ENCODE results near the gene PROM1.

Gene PROM1, protein sequence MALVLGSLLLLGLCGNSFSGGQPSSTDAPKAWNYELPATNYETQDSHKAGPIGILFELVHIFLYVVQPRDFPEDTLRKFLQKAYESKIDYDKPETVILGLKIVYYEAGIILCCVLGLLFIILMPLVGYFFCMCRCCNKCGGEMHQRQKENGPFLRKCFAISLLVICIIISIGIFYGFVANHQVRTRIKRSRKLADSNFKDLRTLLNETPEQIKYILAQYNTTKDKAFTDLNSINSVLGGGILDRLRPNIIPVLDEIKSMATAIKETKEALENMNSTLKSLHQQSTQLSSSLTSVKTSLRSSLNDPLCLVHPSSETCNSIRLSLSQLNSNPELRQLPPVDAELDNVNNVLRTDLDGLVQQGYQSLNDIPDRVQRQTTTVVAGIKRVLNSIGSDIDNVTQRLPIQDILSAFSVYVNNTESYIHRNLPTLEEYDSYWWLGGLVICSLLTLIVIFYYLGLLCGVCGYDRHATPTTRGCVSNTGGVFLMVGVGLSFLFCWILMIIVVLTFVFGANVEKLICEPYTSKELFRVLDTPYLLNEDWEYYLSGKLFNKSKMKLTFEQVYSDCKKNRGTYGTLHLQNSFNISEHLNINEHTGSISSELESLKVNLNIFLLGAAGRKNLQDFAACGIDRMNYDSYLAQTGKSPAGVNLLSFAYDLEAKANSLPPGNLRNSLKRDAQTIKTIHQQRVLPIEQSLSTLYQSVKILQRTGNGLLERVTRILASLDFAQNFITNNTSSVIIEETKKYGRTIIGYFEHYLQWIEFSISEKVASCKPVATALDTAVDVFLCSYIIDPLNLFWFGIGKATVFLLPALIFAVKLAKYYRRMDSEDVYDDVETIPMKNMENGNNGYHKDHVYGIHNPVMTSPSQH

DNA sequence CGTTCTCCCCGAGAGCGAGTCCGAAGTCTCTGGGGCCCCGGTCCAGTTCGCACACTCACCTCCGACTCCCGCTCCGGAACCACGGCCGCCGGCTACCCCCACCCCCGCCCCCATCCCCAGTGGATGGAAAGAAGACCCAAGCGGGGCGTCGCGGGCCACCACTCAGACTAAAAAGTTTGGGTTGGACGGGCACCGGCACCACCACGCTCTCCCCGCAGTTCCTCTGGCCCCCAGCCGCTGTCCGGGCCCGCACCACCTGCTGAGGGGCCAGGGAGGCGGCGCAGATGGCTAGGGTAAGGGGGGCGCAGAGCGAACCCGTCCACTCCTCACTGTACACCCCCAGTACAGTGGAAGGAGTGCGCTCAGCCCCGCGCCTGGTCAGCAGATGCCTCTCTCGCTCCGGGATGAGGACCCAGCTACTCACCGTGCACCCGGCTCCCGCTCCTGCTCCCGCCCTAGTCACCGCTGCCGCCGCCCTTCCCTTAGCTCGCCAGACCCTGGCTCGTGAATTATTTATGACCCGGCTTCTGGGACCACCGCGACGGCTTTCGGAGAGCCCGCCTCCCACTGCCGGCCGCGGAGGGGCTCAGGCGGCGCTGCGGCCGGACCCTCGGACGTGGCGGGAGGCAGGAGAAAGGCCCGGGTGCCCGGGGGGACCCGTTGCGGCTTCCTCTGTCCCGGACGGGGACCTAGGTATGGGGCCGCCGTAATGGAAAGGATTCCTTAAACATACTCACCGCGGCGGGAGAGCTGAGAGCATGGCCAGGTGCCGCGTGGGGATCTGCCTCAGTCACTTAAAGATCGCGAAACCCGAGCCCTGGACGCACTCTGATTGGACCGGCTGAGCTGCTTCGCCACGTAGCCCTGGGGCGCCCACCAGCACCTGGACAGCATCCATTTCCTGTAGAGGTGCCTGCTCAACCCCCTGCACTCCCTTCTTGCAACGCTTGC is at the start of gene PROM1:
PROM1 (minus strand) TSS at position 783 of the 951 bp plus-strand sequence. CDS start 8,117 bp downstream, outside the sequence.
- DNase-seq (ENCODE audit: low read depth) = no peak

DNA sequence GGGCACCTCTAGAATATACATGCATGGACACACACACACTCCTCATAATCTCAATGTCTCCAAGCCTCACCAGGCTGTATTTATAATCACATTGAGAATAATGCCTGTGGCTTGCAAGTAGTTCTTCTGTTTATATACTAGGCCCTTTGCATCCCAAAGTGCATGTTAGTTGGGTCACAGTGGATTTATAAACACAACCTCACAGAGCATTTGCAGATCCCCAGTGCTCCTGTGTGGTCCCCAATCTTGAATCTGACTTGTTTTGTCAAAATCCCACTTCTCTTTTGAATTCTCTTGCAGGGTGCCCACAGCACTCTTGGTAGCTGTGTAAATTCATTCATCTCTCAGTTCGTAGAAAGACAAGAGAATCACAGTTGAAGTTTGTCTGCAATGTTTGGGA is 49.6 kb upstream of the PROM1 start:
- DNase-seq (ENCODE audit: low read depth) = no peak

DNA sequence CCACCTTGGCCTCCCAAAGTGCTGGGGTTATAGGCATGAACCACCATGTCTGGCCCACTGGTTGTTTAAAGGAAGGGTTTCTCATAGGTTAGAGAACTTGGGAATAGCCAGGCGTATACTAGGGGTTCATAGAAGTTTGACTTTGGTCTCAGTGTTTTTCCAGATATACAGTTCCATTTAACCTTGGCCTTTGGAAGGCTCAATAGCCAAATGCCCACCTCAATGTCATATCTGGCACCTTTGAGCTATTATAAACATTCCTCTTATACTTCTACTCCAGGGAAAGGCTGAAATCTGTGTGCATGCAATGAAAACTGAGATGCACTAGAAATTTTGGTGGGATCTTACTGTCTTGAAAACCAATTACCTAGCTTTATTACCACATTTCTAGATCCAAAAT is 47.5 kb upstream of the PROM1 start:
- no peak for DNase-seq (ENCODE audit: low read depth)

DNA sequence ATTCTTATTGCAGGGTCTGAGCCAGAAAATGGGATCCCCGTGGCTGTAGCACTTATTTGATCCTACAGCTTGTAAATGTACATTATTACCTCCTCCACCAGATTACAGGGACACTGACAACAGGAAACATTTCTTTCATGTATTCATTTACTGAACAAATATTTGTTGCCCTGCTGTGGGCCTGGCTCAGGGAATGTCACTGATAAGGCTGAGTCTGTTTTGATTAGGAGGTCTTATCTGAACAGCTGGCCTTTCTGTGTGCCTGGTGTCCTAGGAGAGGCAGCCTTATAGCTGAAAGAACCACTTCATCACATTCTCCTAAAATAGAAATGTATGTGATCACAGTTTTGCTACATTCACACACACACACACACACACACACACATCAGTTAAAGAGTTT is 45.5 kb upstream of the PROM1 start:
- no peak for DNase-seq (ENCODE audit: low read depth)

DNA sequence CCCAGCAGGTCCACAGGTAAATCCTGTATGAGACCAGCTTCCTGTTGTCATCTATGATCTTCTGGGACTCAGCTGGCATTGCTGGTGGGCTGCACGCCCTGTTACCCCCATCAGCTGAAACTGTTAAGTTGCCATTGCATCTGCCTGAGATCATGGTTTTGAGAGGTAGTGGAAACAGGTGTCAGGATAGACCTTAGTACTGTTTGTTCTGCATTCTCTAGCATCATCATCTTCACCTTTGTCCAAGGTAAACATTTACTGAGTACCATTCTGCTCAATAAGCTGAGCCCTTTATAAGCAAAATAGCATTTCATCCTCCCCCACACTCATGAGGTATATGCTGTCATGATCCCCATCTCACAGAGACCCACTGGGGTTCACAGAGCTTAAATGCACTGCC is 42.9 kb upstream of the PROM1 start:
- no peak for DNase-seq (ENCODE audit: low read depth)

DNA sequence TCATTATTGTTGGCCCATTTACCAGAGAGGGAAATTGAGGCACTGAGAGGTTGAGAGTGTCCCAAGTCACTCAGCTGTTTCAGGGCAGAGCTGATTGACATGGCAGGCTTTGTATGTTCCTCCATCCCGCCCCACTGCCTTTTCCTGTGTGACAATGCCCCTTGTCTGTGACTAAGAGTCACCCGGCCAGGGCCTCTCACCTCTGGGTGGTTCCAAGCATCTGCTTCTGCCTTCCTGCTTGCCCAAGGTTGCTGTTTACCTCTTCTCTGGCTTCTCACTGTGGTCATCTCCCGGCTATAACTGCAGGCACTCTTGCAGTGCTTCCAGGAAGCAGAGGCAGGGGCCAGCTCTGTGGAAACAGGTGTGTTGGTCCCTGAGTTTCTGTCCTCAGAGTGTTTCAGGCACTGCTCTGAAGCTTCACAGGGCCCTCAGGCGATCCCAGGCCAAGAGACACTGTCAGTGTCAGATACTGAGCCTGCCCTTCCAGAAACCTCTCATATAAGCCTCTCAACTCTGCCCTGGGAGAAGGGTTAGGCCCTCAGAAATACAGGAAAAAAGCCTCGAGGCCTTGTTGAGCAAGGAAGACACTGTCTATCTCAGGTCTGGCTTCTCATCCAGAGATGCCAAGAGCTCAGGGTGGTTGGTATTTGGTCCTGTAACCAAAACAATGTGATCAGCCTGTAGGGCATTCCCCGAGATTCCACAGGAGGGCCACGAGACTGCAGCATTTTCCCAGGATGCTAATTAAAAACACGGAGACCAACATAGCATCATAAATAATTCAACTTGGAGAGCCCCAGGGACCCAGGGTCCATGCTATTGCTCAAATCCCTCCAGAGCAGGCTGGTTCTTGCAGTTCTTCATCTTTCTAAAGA is 42.0 kb upstream of the PROM1 start:
- no peak for DNase-seq (ENCODE audit: low read depth)

DNA sequence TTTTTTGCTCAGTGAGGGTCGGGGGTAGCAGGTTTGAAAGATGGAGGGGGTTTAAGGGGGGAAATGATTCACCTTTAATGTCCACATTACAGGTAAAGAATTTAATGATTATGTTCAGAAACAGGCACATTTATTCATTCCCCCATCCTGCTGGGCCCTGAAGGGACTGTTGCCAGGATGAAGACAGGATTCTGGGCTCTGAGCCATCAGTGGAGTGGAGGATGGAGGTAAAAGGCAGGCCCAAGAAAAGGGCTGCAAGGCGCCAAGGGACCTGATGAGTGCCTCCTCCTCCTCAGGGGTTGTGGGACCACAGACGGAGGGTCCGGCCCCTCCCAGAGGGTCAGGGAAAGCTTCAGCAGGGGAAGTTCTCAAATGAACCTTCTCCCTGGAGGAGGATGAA is 40.4 kb upstream of the PROM1 start:
- DNase-seq (ENCODE audit: low read depth) = no peak

DNA sequence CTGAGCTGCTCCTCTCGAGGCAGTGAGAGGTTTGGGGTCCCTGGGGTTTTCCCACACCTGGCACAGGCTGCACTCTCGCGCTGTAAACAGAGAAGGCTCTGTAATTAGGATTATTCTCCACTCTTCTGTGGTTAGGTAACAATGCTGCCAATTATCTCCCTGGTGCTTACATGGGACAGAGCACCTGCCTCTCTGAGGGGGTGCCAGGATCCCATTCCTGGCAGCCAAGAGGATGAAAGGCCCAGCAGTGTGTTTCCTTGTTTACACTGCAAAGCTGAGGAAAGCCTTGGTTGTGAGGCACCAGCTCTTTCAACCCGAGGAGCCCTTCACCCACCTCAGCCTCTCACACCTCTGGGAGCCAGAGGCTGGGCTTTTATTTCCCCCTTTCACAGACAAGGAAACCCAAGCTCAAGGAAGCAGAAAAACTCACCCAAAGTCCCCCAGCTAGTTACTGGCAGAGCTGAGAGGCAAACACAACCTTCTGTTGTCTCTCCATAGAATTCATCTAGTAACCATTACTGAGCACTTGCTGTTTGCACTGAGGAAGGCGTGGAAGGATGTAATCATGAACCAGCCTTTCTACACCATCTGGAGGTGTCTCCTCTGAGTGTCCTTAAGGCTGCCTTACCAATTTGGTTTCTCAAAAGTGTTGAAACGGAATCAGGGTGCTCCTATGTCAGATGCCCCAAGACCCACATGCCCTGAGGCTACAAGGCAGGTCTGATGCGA is 39.7 kb upstream of the PROM1 start:
- DNase-seq (ENCODE audit: low read depth) = no peak

DNA sequence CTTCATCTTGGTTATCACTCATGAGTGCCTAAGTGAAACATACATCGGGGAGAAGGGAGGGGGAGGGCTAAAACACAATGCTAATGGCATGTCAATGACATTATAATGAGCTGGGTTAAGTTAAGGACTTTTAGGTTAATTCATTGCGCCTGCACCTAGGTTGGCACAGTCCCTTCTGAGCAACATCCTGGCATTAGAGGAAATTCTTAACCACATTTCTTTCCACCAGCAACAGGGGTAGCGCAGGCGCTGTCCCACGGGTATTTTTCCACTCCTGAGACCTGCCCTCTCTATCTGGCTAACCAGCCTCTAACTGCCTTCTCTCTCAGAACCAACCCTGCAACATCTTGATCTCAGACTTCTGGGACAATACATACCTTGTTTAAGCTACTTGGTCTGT is 39.0 kb upstream of the PROM1 start:
- DNase-seq (ENCODE audit: low read depth) = no peak

DNA sequence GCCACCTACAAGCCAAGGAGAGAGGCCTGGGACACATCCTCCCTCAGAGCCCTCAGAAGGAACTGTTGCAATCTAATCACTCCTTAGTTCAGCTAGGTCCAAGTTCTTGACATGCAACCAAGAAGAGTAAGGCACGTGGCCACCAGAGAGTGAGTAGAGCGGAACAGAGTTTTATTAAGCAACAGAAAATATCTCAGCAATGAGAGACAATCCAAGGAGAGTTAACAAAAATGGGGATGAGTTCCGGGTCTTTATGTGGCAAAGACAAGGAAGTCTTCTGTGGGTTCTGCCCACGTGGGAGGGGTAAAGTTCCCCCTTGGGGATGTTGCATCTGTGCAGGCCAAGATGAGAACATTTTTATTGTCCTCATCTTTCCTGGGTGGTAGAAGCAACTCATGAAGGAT is 38.5 kb upstream of the PROM1 start:
- no peak for DNase-seq (ENCODE audit: low read depth)

DNA sequence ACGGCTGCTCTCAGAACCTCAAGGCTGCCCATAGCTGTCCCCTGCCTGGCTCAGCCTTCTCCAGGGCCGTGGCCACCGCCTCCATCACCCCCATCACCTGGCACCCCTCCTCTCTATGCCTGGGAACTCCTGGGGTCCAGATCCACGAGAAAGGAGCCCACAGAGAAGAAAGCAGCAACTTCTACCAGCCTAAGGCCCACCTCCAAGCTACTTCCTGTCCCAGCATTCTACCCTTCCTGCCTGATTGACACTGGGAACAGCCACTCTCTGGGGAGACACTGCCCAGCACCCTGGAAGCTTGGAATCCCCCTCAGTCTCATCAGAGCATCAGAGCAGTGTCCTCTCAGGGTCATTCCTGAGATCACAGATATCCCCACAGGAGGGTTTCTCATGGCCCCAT is 36.9 kb upstream of the PROM1 start:
- DNase-seq (ENCODE audit: low read depth) = no peak

DNA sequence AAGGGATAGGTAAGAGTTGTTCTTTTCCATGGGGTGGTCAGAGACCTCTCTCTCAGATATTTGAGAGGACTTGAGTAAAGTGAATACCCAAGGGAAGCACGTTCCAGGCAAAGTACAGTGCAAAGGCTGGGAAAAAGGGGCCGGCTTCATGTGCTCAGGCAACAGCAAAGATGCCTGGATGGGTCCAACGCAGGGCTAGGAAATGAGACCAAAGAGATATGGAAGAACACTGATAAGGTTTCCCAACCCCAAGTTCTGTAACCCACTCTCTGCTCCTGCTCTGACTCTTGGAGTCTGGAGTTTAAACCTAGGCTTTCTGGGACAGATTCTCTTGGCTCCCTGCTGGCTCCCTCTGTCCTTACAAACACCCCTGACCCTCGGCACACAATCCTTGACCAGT is 36.2 kb upstream of the PROM1 start:
- DNase-seq (ENCODE audit: low read depth) = no peak

DNA sequence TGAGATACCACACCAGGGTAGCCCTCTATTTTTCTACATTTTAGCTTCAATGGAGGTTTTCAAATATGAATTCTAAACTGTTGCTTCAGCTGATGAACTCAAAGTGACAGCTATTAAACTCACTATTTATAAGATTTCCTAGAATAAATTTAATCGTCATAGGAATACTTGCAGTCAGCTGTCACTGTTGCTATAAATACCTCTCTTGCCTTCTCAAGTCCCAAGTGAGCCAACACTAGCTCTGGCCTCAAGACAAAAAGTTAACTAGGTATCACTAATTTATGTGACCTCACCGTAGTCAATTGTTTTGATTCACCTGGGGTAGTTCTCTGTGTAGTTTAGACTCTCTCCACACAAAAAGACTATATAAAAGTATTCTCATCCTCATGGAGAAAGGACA is 34.3 kb upstream of the PROM1 start:
- DNase-seq (ENCODE audit: low read depth) = no peak

DNA sequence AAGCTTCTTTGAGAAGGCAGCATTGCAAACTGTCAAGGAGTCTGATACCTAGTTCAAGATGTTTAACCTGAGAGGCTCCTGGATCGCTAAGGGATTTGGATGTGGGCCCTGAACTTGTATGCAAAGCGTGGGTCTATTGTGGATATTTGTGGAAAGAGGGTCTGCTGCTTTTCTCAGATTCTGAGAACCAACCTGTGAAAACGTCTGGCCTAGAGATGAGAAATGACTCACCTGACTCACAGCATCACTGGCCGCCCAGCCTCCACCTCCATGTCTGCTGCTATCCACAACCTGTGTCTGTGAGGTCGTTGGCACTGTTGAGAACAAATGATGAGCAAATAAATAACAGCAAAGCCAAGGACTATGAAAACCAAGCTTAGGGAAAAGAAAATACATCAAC is 33.3 kb upstream of the PROM1 start:
- no peak for DNase-seq (ENCODE audit: low read depth)

DNA sequence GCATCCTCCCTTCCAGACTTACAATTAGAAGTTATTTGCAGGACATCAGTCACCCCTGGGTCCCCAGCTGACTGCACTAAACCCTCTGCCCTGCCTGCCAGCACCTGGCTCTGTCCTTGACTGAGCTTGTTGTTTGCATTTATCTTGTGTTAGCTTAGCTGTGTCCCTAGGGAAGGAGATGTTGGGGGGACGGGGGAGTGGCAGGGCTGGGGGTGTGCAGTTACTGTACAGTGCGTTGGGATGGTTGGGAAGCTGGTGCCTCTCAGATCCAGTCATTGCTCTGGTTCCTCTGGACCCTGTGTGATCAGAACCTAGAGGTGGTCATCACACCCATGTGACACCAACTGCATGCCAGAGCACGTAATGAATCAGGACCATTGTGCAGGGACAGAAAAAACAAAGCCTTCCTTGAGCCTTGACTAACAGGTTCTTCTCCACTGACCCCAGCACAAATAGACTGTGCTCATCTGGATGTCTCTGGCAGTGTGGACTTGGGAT is 32.7 kb upstream of the PROM1 start:
- no peak for DNase-seq (ENCODE audit: low read depth)

DNA sequence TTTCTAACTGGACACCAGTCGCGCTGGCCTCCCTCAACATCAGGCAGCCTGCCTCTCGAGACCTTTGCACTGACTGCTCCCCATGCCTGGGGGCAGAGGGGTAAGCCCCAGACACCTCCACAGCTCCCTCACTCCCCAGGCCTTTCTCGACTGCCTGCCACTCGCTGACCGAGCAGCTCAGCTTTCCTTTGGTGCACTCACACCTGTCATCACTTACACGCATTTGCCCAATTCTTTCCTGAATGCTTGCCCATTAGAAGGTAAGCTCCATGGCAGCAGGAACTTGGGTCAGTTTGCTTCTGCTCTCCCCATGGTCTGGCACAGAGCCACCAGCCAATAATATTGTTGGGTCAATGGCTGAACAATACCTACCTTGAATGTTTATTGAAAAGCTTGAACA is 32.2 kb upstream of the PROM1 start:
- no peak for DNase-seq (ENCODE audit: low read depth)

DNA sequence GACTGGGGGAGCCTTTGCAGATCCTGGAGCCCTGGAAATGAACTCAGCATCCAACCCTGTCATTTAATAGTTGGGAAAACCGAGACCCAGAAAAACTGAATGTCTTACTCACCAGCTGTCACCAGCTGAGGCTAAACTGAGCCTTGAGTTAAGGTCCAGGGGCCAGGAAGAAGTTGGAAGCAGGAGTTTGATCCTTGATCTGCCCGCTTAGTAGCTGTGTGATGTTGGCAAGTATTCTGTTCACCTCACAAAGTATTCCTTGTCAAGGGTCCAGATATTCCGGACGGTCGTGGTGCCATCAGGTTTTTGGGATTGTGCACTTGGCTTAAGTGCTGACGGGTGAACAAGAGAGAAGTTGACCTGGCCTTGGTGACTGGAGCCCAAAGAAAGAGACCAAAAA is 30.7 kb upstream of the PROM1 start:
- no peak for DNase-seq (ENCODE audit: low read depth)

DNA sequence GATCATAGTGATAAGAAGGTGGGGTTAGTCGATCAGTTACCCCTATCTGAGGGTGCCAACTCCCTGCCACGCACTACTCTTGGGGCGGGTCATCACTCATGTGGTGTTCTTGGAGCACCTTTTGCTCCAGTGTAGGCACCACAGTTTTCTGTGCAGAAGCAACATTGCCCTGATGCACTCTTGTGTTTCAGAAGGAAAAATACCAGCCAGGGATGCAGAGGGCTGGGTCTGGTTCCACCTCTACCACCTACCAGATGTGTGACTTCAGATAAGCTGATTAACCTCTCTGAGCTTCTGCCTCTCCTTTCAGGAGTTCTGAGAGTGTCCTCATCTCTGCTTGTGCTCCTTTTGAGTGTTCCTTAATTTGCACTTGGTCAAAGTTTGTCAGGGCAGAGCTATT is 29.9 kb upstream of the PROM1 start:
- DNase-seq (ENCODE audit: low read depth) = no peak

DNA sequence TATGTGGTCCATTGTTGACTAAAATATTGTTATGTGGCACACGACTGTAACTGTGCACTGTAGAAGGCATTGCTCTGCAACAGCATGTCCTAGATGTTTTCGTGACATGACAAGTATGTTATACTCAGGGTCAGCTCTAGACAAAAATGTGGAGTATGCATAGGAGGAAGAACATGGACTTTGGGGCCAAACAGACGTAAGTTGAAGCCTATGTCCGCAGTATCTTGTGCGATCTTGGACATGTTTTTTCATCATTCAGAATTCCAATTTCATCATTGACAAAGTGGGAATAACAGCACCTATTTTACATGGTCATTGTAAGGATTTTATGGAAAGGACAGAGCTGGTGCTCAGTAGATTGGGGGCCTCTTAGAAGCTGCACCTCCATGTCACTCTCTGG is 27.7 kb upstream of the PROM1 start:
- DNase-seq (ENCODE audit: low read depth) = no peak

DNA sequence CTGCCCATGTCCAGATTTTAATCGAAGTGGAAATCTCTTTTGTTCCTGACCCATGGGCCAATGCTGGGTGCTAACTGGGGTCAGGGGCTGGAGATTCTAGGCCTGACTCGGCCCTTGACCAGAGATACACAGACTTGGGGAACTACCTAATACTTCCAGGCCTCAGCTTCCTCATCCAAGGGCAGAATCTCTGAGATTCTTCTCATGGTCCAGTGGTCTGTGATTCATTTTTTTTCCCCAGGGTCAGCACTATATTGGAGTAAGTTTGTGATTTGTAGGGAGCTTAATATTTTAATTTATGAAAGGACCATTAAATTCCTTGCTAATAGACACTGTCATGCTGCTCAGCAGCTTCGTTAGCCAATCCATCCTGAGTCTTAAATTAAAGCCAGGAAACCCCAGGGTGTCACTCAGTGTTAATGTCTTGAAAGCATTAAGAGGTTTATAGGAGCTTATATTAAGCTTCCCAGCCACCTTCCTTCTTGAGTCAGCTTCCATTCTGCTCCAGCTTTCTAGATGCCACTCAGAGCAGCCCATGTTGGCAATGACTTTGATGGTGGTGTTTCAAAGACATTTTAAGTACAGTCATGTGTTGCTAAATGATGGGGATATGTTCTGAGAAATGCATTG is 27.0 kb upstream of the PROM1 start:
- no peak for DNase-seq (ENCODE audit: low read depth)
